Measurements from ENCODE around the gene TIMM22.

TIMM22 gene

DNA sequence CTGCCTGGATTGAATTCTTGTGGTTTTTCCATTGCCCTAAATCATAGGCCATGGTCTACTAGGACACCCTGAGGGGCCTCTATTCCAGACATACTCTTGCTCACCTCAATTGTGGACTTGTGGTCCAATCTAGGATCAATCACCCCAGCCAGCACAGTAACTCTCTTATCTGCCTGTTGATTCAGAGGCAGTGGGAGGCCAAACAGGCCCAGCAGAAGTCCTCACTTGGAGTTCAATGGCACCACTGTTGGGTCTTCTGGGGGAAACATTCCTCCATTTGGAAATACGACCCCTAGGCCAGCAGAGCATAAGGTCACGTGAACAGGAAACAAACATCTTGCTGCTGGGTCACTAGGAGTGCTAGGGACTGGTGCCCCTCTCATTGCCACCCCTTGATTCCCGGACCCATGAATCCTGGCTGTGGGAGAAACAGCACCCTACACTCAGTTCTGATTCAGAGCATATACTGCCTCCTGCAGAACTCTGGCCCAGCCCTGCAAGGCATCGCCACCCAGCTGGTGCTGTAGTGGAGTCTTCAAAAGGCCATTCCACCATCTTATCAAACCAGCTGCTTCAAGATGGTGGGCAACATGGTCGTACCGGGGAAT, 10.5 kb upstream of the TIMM22 start:
- H3K27me3 ChIP-seq (ENCODE audit: control insufficient read depth, low read length), result no peaks in the 10 kb centered on the region
- H3K9me2 ChIP-seq (replicated peaks; ENCODE audit: control insufficient read depth, low read length), result no peaks in the 10 kb centered on the region
- H3F3A ChIP-seq (ENCODE audit: control insufficient read depth, insufficient read depth), result peaks cover 2% of the 10 kb centered on the region
- peaks cover 1% of the 10 kb centered on the region for H3K4me1 ChIP-seq (ENCODE audit: control insufficient read depth, low read length)
- H3K9me3 ChIP-seq (ENCODE audit: control insufficient read depth, insufficient read depth, low read length), result no peaks in the 10 kb centered on the region
- no peak overlapping the region for H3K27ac ChIP-seq (ENCODE audit: low read depth, low read length)
- no peak overlapping the region for H3K4me3 ChIP-seq (ENCODE audit: low read length)
- no peak overlapping the region for H3K4me2 ChIP-seq (ENCODE audit: low read length)
- no peak for TF ChIP-seq CTCF (IDR thresholded peaks at IDR 0.05; ENCODE audit: low read depth, low read length, poor library complexity, severe bottlenecking)
- no peak for TF ChIP-seq EZH2phosphoT487 (IDR thresholded peaks at IDR 0.05; ENCODE audit: borderline replicate concordance, low read length)
- no peaks in the 10 kb centered on the region for H3K36me3 ChIP-seq (ENCODE audit: control insufficient read depth, low read length)
- H3K79me2 ChIP-seq (ENCODE audit: control insufficient read depth, low read length), result no peaks in the 10 kb centered on the region
- H4K20me1 ChIP-seq (ENCODE audit: control insufficient read depth, insufficient read depth, low read depth, low read length), result no peaks in the 10 kb centered on the region

- no peaks in the 10 kb centered on the region for H3K36me3 ChIP-seq (ENCODE audit: control insufficient read depth, low read length)
- no peaks in the 10 kb centered on the region for H3F3A ChIP-seq (ENCODE audit: control insufficient read depth, insufficient read depth)
- no peaks in the 10 kb centered on the region for H3K9me2 ChIP-seq (replicated peaks; ENCODE audit: control insufficient read depth, low read length)
- H4K20me1 ChIP-seq (ENCODE audit: control insufficient read depth, insufficient read depth, low read depth, low read length), result no peaks in the 10 kb centered on the region
- no peaks in the 10 kb centered on the region for H3K79me2 ChIP-seq (ENCODE audit: control insufficient read depth, low read length)
- no peaks in the 10 kb centered on the region for H3K27me3 ChIP-seq (ENCODE audit: control insufficient read depth, low read length)
- H3K4me1 ChIP-seq (ENCODE audit: control insufficient read depth, low read length), result no peaks in the 10 kb centered on the region
- H3K4me3 ChIP-seq (ENCODE audit: low read length), result no peak overlapping the region
- H3K27ac ChIP-seq (ENCODE audit: low read depth, low read length), result no peak overlapping the region
- TF ChIP-seq EZH2phosphoT487 (IDR thresholded peaks at IDR 0.05; ENCODE audit: borderline replicate concordance, low read length) (no peak), CTCF (IDR thresholded peaks at IDR 0.05; ENCODE audit: low read depth, low read length, poor library complexity, severe bottlenecking) (no peak)
- no peak overlapping the region for H3K4me2 ChIP-seq (ENCODE audit: low read length)
- no peaks in the 10 kb centered on the region for H3K9me3 ChIP-seq (ENCODE audit: control insufficient read depth, insufficient read depth, low read length)
Observed at GRCh38 chr17:987931-988330, 9.0 kb upstream of the TIMM22 start.

DNA sequence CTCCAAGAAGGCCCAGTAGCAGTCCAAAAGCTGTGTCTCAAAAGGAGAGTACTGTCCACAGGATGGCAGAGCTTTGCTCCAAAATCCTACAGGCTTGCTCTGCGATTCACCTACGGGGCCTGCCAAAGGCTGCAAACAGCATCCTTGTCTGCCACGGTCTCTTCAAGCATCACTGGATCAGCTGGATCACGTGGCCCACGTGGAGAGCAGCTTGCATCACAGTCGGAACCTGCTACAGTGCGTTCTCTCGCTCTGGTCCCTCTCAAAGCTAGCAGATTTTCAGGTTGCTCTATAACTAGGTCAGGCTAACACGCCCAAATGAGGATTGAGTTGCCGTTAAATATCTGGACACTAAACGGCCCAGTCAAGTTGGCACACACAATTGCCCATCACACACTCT, 8.4 kb upstream of the TIMM22 start:
- Histone ChIP-seq H3K27me3 (ENCODE audit: control insufficient read depth, low read length) (no peaks in the 10 kb centered on the region), H3K9me2 (replicated peaks; ENCODE audit: control insufficient read depth, low read length) (no peaks in the 10 kb centered on the region), H3K9me3 (ENCODE audit: control insufficient read depth, insufficient read depth, low read length) (peaks cover 2% of the 10 kb centered on the region; the same call in 1 of the 2 replicates), H3K4me1 (ENCODE audit: control insufficient read depth, low read length) (no peaks in the 10 kb centered on the region), H3K4me2 (ENCODE audit: low read length) (no peak overlapping the region), H3F3A (ENCODE audit: control insufficient read depth, insufficient read depth) (no peaks in the 10 kb centered on the region), H3K36me3 (ENCODE audit: control insufficient read depth, low read length) (no peaks in the 10 kb centered on the region), H3K27ac (ENCODE audit: low read depth, low read length) (no peak overlapping the region), H3K79me2 (ENCODE audit: control insufficient read depth, low read length) (no peaks in the 10 kb centered on the region), H3K4me3 (ENCODE audit: low read length) (no peak overlapping the region), H4K20me1 (ENCODE audit: control insufficient read depth, insufficient read depth, low read depth, low read length) (no peaks in the 10 kb centered on the region)
- TF ChIP-seq CTCF (IDR thresholded peaks at IDR 0.05; ENCODE audit: low read depth, low read length, poor library complexity, severe bottlenecking) (no peak), EZH2phosphoT487 (IDR thresholded peaks at IDR 0.05; ENCODE audit: borderline replicate concordance, low read length) (no peak)
